H1 (cell line): Measurements from ENCODE around the gene GHRH. TPM values are rescaled to one million over a fixed set of nuclear protein-coding genes. Genes with fewer than 3 reads are reported as not detected.

Source experiments
- CTCF ChIA-PET: fragments of 300-600 bp; sonication (Branson Sonifier 250); formaldehyde crosslinking; loops from one replicate; lab custom pipeline; 2021; ENCODE audit not compliant: partially characterized antibody; lab: Charles Lee
- POLR2A ChIA-PET: fragments of 300-600 bp; sonication (Branson Sonifier 250); formaldehyde crosslinking; loops from one replicate; lab custom pipeline; 2021; ENCODE audit warnings: inconsistent platforms; ENCODE audit not compliant: partially characterized antibody; lab: Charles Lee
- DNase-seq, 2 experiments: peaks; one replicate each; pipeline versions ENCODE4 v3.0.0 to v3.0.0-alpha.2; 2010 to 2022; ENCODE audit warnings: low spot score in 2 of 2, low read depth in 1 of 2, mixed read lengths in 1 of 2
- FAIRE-seq: peaks from 2 replicates; lab custom pipeline; 2011; peaks lifted over from hg19 to GRCh38; lab: Jason Lieb, UNC
- H2AFZ ChIP-seq: 2 replicates; pipeline ENCODE4 v1.8.1; 2012; ENCODE audit warnings: low read length, inconsistent platforms
- H2AK5ac ChIP-seq: 2 replicates; pipeline ENCODE4 v1.6.1; 2013; ENCODE audit warnings: low read depth, low read length
- H2BK120ac ChIP-seq: replicated peaks from 2 replicates; pipeline ENCODE3; 2013; ENCODE audit warnings: low read depth, low read length, inconsistent platforms
- H2BK12ac ChIP-seq: 2 replicates; pipeline ENCODE4 v1.6.1; 2013; ENCODE audit warnings: low read depth, low read length
- H2BK15ac ChIP-seq: 2 replicates; pipeline ENCODE4 v1.6.1; 2013; ENCODE audit warnings: low read length
- H2BK20ac ChIP-seq: 2 replicates; pipeline ENCODE4 v1.6.1; 2013; ENCODE audit warnings: low read length
- H2BK5ac ChIP-seq: 2 replicates; pipeline ENCODE4 v1.6.1; 2013; ENCODE audit warnings: low read depth, low read length
- H3K14ac ChIP-seq: 2 replicates; pipeline ENCODE4 v1.6.1; 2013; ENCODE audit warnings: inconsistent platforms; ENCODE audit not compliant: insufficient read length
- H3K18ac ChIP-seq: 2 replicates; pipeline ENCODE4 v1.6.1; 2013; ENCODE audit warnings: low read length; ENCODE audit errors: extremely low read depth
- H3K23ac ChIP-seq: 2 replicates; pipeline ENCODE4 v1.6.1; 2013; ENCODE audit warnings: inconsistent platforms; ENCODE audit not compliant: insufficient read length
- H3K23me2 ChIP-seq: 2 replicates; pipeline ENCODE4 v1.6.1; 2013; ENCODE audit warnings: low read depth, low read length
- H3K27ac ChIP-seq: 2 replicates; pipeline ENCODE4 v1.6.1; 2011; ENCODE audit warnings: low read depth, low read length, inconsistent platforms
- H3K27me3 ChIP-seq, 4 experiments: replicated peaks in 1 of 4; 1 replicate in 1 of 4; 2 replicates in 3 of 4; pipeline versions ENCODE4 v1.6.1 to v1.8.1; 2011 to 2013; ENCODE audit warnings: low read length in 3 of 4, mild to moderate bottlenecking in 3 of 4, inconsistent platforms in 2 of 4, mixed read lengths in 2 of 4, moderate library complexity in 1 of 4; ENCODE audit not compliant: control insufficient read depth in 3 of 4, insufficient read depth in 3 of 4; ENCODE audit errors: extremely low read depth in 1 of 4
- H3K36me3 ChIP-seq, 4 experiments: 2 replicates each; pipeline versions ENCODE4 v1.6.1 to v1.8.1; 2011 to 2013; ENCODE audit warnings: mild to moderate bottlenecking in 4 of 4, low read length in 3 of 4, moderate library complexity in 2 of 4, control low read depth in 1 of 4, inconsistent platforms in 1 of 4; ENCODE audit not compliant: insufficient read depth in 4 of 4, control insufficient read depth in 2 of 4
- H3K4ac ChIP-seq: replicated peaks from 2 replicates; pipeline ENCODE3; 2013; ENCODE audit warnings: low read length, low read depth, mixed read lengths, inconsistent platforms; ENCODE audit not compliant: insufficient read length
- H3K4me1 ChIP-seq, 4 experiments: replicated peaks in 1 of 4; 1 replicate in 1 of 4; 2 replicates in 3 of 4; pipeline versions ENCODE4 v1.6.1 to v1.8.1; 2011 to 2013; ENCODE audit warnings: low read length in 3 of 4, inconsistent platforms in 2 of 4, mixed read lengths in 1 of 4; ENCODE audit not compliant: insufficient read depth in 4 of 4, control insufficient read depth in 3 of 4
- H3K4me2 ChIP-seq, 2 experiments: 2 replicates each; pipeline versions ENCODE4 v1.6.1 to v1.8.1; 2011 to 2013; ENCODE audit warnings: low read depth in 2 of 2, low read length in 2 of 2, control low read depth in 1 of 2, inconsistent platforms in 1 of 2, mild to moderate bottlenecking in 1 of 2; ENCODE audit not compliant: insufficient read depth in 1 of 2
- H3K4me3 ChIP-seq, 4 experiments: fragments of 200-600, 300-600 bp in 1 of 4; sonication (generic), shearing (Covaris generic), sonication (Bioruptor Twin) in 1 of 4; 2 replicates each; pipeline versions ENCODE4 v1.5.1 to v1.8.1; 2011 to 2016; ENCODE audit warnings: low read length in 4 of 4, low read depth in 3 of 4, control low read depth in 2 of 4, inconsistent platforms in 2 of 4, mild to moderate bottlenecking in 2 of 4, mixed read lengths in 1 of 4, moderate library complexity in 1 of 4; ENCODE audit not compliant: insufficient read depth in 2 of 4; ENCODE audit errors: extremely low read depth in 1 of 4
- H3K56ac ChIP-seq: replicated peaks from 2 replicates; pipeline ENCODE3; 2013; ENCODE audit warnings: low read depth, mild to moderate bottlenecking, mixed read lengths, low read length, inconsistent platforms; ENCODE audit not compliant: insufficient read length
- H3K79me1 ChIP-seq: 2 replicates; pipeline ENCODE4 v1.6.1; 2013; ENCODE audit warnings: low read depth, low read length, control low read depth
- H3K79me2 ChIP-seq, 2 experiments: 2 replicates each; pipeline versions ENCODE4 v1.6.1 to v1.8.1; 2012 to 2013; ENCODE audit warnings: low read length in 2 of 2, mild to moderate bottlenecking in 2 of 2, inconsistent platforms in 1 of 2; ENCODE audit not compliant: insufficient read depth in 2 of 2, control insufficient read depth in 1 of 2
- H3K9ac ChIP-seq, 4 experiments: replicated peaks in 1 of 4; 1 replicate in 1 of 4; 2 replicates in 3 of 4; pipeline versions ENCODE4 v1.6.1 to v1.8.1; 2011 to 2013; ENCODE audit warnings: low read depth in 3 of 4, low read length in 3 of 4, control low read depth in 2 of 4, mild to moderate bottlenecking in 2 of 4, moderate library complexity in 2 of 4, inconsistent platforms in 1 of 4; ENCODE audit errors: extremely low read depth in 1 of 4
- H3K9me3 ChIP-seq, 2 experiments: 2 replicates each; pipeline versions ENCODE4 v1.6.1 to v1.8.1; 2012 to 2013; ENCODE audit warnings: mild to moderate bottlenecking in 2 of 2, moderate library complexity in 2 of 2, control low read depth in 1 of 2, inconsistent platforms in 1 of 2, low read depth in 1 of 2, low read length in 1 of 2, mixed read lengths in 1 of 2; ENCODE audit not compliant: insufficient read depth in 2 of 2
- H4K20me1 ChIP-seq, 2 experiments: replicated peaks in 1 of 2; 2 replicates each; pipeline versions ENCODE3 to v1.8.1; 2011 to 2013; ENCODE audit warnings: inconsistent platforms in 2 of 2, low read length in 2 of 2, mild to moderate bottlenecking in 1 of 2; ENCODE audit not compliant: insufficient read depth in 2 of 2, control insufficient read depth in 1 of 2
- H4K5ac ChIP-seq: 2 replicates; pipeline ENCODE4 v1.6.1; 2013; ENCODE audit warnings: low read length, low read depth, mixed read lengths, inconsistent platforms; ENCODE audit not compliant: insufficient read length
- H4K8ac ChIP-seq: 2 replicates; pipeline ENCODE4 v1.8.0; 2013; ENCODE audit warnings: mild to moderate bottlenecking, moderate library complexity, low read length, inconsistent platforms; ENCODE audit not compliant: insufficient read depth; ENCODE audit errors: extremely low read depth
- H4K91ac ChIP-seq: replicated peaks from 2 replicates; pipeline ENCODE3; 2013; ENCODE audit warnings: low read length, mixed read lengths, inconsistent platforms; ENCODE audit not compliant: insufficient read length
- EGR1 ChIP-seq: IDR thresholded peaks from 2 replicates; pipeline ENCODE4 v1.6.1; 2011; ENCODE audit warnings: low read depth, low read length, borderline replicate concordance
- RAD21 ChIP-seq, 2 experiments: IDR thresholded peaks in 1 of 2; conservative IDR thresholded peaks in 1 of 2; 2 replicates each; pipeline ENCODE4 v1.6.1; 2011; ENCODE audit warnings: low read depth in 2 of 2, low read length in 2 of 2, improper control_type of control experiment in 1 of 2, inconsistent platforms in 1 of 2, mild to moderate bottlenecking in 1 of 2, moderate library complexity in 1 of 2
- TBP ChIP-seq: IDR thresholded peaks from 2 replicates; pipeline ENCODE4 v1.6.1; 2011; ENCODE audit warnings: low read depth, low read length, improper control_type of control experiment
- WGBS, 2 experiments: shearing (Covaris generic) in 1 of 2; methylation state at CpG; one replicate each; pipeline versions ENCODE4 v1.1.6 to v1.1.7; 2013 to 2015; ENCODE audit warnings: low lambda C conversion rate in 2 of 2, mixed read lengths in 2 of 2, inconsistent platforms in 1 of 2, low coverage in 1 of 2, missing lambda C conversion rate in 1 of 2; ENCODE audit not compliant: insufficient replicate concordance in 2 of 2, insufficient coverage in 1 of 2, insufficient read length in 1 of 2; ENCODE audit errors: extremely low coverage in 1 of 2, missing lambda C conversion rate in 1 of 2; 5-methylcytosine and 5-hydroxymethylcytosine counted together
- polyA plus RNA-seq, 7 experiments: library from polyadenylated mRNA; depleted of rRNA in 3 of 7; stranded (reverse) in 5 of 7; unstranded in 2 of 7; fragments of >200 nt in 5 of 7; fragments of 200-250 nt in 2 of 7; gene quantifications; 1 replicate in 5 of 7; 2 replicates in 1 of 7; 4 replicates in 1 of 7; pipeline versions ENCODE4 v1.2.1 to v1.2.3, GENCODE V29; 2011 to 2013; ENCODE audit warnings: missing spikeins in 2 of 7, mixed read lengths in 2 of 7
- total RNA-seq: library from RNA; stranded (reverse); fragmentation: NEBNext Ultra II Directional; extraction: Animal tissue kit (Norgen Biotek cat#: 25700); gene quantifications from 2 replicates; pipeline ENCODE4 v1.2.1, GENCODE V29; 2021
- TF ChIP-seq, protein P1 (sequence below): IDR thresholded peaks from 2 replicates; pipeline ENCODE4 v1.6.1; 2012; ENCODE audit warnings: inconsistent platforms

Gene GHRH
- total and polyA plus RNA-seq, 2 of the 8 experiments (the other 6 are each of a cell fraction or from before 2014, with no cell fraction given), result not detected

- DNase-seq, result no peak
- H3K9ac ChIP-seq, result peak overlapping the region in 3 of 4 experiments; percentile 68 to 89 (median 84); a peak in 6 of 7 replicates
- no peak overlapping the region for H4K8ac ChIP-seq
- H2BK5ac ChIP-seq, result no peak overlapping the region
- peaks cover 0 to 2% (median 0%) of the 10 kb centered on the region in 4 experiments; a peak in 3 of 7 replicates for H3K4me1 ChIP-seq
- no peak overlapping the region for H2AK5ac ChIP-seq
- peaks cover 0 to 16% (median 1%) of the 10 kb centered on the region in 4 experiments; a peak in 3 of 8 replicates for H3K36me3 ChIP-seq
- ChIA-PET CTCF (interaction anchor here (1.0 to 3.9 kb wide), 5 partner anchors 10 to 95 kb away, joined by 3 to 18 read pairs (median 6); no protein-coding TSS in a partner anchor), POLR2A (interaction anchor here (0.6 to 2.4 kb wide), 9 partner anchors 9 to 267 kb away, joined by 3 to 11 read pairs (median 6); no protein-coding TSS in a partner anchor)
- H3K14ac ChIP-seq, result no peak overlapping the region
- no peak overlapping the region; the same call in 1 of the 2 replicates for H2BK12ac ChIP-seq
- peak overlapping the region; percentile 79 for H4K5ac ChIP-seq
- no peak overlapping the region for H3K18ac ChIP-seq
- peaks cover 3 to 38% of the 10 kb centered on the region in 2 experiments for H3K79me2 ChIP-seq
- no peak overlapping the region for H2BK20ac ChIP-seq
- no peak overlapping the region for H2BK15ac ChIP-seq
- H3K23me2 ChIP-seq, result 0 out of 2 replicates have a peak, but pooled peaks cover 4% of the 10 kb centered on the region
- no peak for FAIRE-seq
- TF ChIP-seq, protein P1, sequence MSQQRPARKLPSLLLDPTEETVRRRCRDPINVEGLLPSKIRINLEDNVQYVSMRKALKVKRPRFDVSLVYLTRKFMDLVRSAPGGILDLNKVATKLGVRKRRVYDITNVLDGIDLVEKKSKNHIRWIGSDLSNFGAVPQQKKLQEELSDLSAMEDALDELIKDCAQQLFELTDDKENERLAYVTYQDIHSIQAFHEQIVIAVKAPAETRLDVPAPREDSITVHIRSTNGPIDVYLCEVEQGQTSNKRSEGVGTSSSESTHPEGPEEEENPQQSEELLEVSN, result no peak
- TF ChIP-seq TBP, result no peak
- no peak for TF ChIP-seq RAD21 (IDR thresholded peaks at IDR 0.05 in 1 of 2, conservative IDR thresholded peaks at IDR 0.05 in 1 of 2; ENCODE audit: low read depth in 2 of 2, low read length in 2 of 2)
- TF ChIP-seq EGR1, result no peak
- TF ChIP-seq, all 59 proteins: peak for 0
- H3K9me3 ChIP-seq, result peaks cover 3 to 4% of the 10 kb centered on the region in 2 experiments; a peak in 2 of 4 replicates
- H3K27me3 ChIP-seq, result 0 out of 7 replicates have a peak, but pooled peaks cover 0 to 4% (median 0%) of the 10 kb centered on the region in 4 experiments
- peak overlapping the region; percentile 80 for H3K27ac ChIP-seq
- H3K4ac ChIP-seq, result no peak overlapping the region
- H3K4me3 ChIP-seq, result peak overlapping the region; percentile 71 to 93 (median 86)
- H3K4me2 ChIP-seq, result peak overlapping the region; percentile 82 to 94
- no peak overlapping the region for H2BK120ac ChIP-seq
- H4K91ac ChIP-seq, result no peak overlapping the region
- peak overlapping the region; percentile 6 for H3K56ac ChIP-seq
- H3K23ac ChIP-seq, result no peak overlapping the region
- H4K20me1 ChIP-seq, result no peaks in the 10 kb centered on the region
- H3K79me1 ChIP-seq, result no peaks in the 10 kb centered on the region; the same call in 1 of the 2 replicates
- no peak overlapping the region for H2AFZ ChIP-seq
- 77% methylated on average over 18 of the region's 21 CpGs; no CpG with 5 or more reads in 1 of the 2 experiments for WGBS, 2 experiments
These were observed 28.7 kb upstream of the GHRH start for GRCh38 chr20:37290158-37290810.
